Lower leg skin (tissue), 4 donors: ENCODE data around the gene TMEM45B. TPM values are rescaled to one million over a fixed set of nuclear protein-coding genes. Genes with fewer than 3 reads are reported as not detected.

ENCODE experiments used
- DNase-seq, 2 donors: peaks; one replicate each; pipeline ENCODE4 v3.0.0-alpha.2; 2019; ENCODE audit warnings: low spot score in 2 of 2
- H3K4me3 ChIP-seq: fragments of 200-600 bp; sonication (generic); 2 replicates; pipeline ENCODE4 v1.5.1; 2017; ENCODE audit warnings: mild to moderate bottlenecking, low read depth; ENCODE audit not compliant: poor library complexity, severe bottlenecking
- POLR2A ChIP-seq, 2 donors: fragments of 450-650 bp; IDR thresholded peaks; one replicate each; pipeline ENCODE4 v1.6.1; 2016 to 2017; ENCODE audit warnings: antibody characterized with exemption in 2 of 2, mild to moderate bottlenecking in 1 of 2, moderate library complexity in 1 of 2
- WGBS, 2 donors: methylation state at CpG; one replicate each; pipeline ENCODE4 v1.1.5; 2018; 5-methylcytosine and 5-hydroxymethylcytosine counted together
- intact Hi-C: fragments of 100-400 bp; cut with DNase I; formaldehyde crosslinking; loops from one replicate; pipeline ENCODE4 v1.15.0; 2023; ENCODE audit warnings: low total_unique reads
- total RNA-seq, 4 donors: library from RNA; depleted of rRNA; stranded (reverse); fragments of >200 nt; gene quantifications; one replicate each; pipeline ENCODE4 v1.1.0, GENCODE V29; 2016
- TF ChIP-seq, protein P1 (sequence below), 3 donors: fragments of 450-650 bp; IDR thresholded peaks; one replicate each; pipeline ENCODE4 v1.5.1; 2016; ENCODE audit warnings: antibody characterized with exemption in 3 of 3, mild to moderate bottlenecking in 3 of 3, moderate library complexity in 2 of 3

The TMEM45B gene
- total RNA-seq, 4 donors from 2014 or later = 50.2 to 76.1 (median 55.1) TPM

GRCh38 chr11:129896062-129896461 is 80.4 kb downstream of the TMEM45B start:
- intact Hi-C loops = no loop called here
- TF ChIP-seq, protein P1, sequence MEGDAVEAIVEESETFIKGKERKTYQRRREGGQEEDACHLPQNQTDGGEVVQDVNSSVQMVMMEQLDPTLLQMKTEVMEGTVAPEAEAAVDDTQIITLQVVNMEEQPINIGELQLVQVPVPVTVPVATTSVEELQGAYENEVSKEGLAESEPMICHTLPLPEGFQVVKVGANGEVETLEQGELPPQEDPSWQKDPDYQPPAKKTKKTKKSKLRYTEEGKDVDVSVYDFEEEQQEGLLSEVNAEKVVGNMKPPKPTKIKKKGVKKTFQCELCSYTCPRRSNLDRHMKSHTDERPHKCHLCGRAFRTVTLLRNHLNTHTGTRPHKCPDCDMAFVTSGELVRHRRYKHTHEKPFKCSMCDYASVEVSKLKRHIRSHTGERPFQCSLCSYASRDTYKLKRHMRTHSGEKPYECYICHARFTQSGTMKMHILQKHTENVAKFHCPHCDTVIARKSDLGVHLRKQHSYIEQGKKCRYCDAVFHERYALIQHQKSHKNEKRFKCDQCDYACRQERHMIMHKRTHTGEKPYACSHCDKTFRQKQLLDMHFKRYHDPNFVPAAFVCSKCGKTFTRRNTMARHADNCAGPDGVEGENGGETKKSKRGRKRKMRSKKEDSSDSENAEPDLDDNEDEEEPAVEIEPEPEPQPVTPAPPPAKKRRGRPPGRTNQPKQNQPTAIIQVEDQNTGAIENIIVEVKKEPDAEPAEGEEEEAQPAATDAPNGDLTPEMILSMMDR (IDR thresholded peaks at IDR 0.05) = no peak
- TF ChIP-seq POLR2A (IDR thresholded peaks at IDR 0.05) = no peak
- 63 to 69% methylated on average over 9 of the region's 9 CpGs for WGBS, 2 donors
- H3K4me3 ChIP-seq = peak overlapping the region; percentile 96
- no peak for DNase-seq

DNA sequence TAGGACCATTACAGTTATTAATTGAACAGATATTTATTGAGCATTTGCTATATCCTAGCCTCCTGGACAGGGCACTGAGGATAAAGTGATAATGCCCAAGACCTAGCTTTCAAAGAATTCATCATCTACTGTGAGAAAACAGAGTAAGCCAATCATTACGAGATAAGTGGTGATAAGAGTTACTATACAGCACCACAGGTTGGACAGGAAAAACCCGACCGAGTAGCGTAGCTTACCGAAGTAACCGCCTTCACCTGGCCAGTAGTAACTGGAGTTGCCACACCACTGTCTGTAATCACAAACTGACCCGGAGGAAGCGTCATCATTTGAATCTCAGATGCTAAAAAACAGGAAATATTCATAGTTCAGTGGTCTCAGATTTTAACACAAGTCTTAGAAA is 89.8 kb downstream of the TMEM45B start:
- DNase-seq = no peak
- H3K4me3 ChIP-seq = no peak overlapping the region
- TF ChIP-seq, protein P1 (IDR thresholded peaks at IDR 0.05) = no peak
- TF ChIP-seq POLR2A (IDR thresholded peaks at IDR 0.05) = no peak
- 85 to 86% methylated on average over 8 of the region's 8 CpGs for WGBS, 2 donors
- intact Hi-C loops = no loop called here

Other genes starting within 250 kb of the TMEM45B start
- 10 to 100 TPM; 41.9 to 57.1 (median 53.2) TPM for gene NFRKB, start 79.7 kb downstream of the TMEM45B start, total RNA-seq
- 10 to 100 TPM in 2 of 4 donors, 1 to 10 TPM in 2; 6.7 to 13.0 (median 9.1) TPM for gene PRDM10, start 187.0 kb downstream of the TMEM45B start, total RNA-seq